SK-N-SH (cell line): ENCODE measurements around the gene PRR36. TPM values are rescaled to one million over a fixed set of nuclear protein-coding genes. Genes with fewer than 3 reads are reported as not detected.

Experiments used
- CTCF ChIA-PET: fragments of 300-600, 350-600 bp; formaldehyde crosslinking; extraction: SDS; loops from one replicate; lab custom pipeline; 2021; lab: Yijun Ruan, JAX
- POLR2A ChIA-PET: fragments of 350-600 bp; sonication (Branson Sonifier 250); formaldehyde crosslinking; extraction: SDS; loops from one replicate; lab custom pipeline; 2020; ENCODE audit warnings: antibody characterized with exemption, inconsistent platforms; lab: Yijun Ruan, JAX
- DNase-seq: peaks from one replicate; pipeline ENCODE4 v3.0.0; 2012
- H2AFZ ChIP-seq: fragments of 200-600 bp; sonication (generic); 2 replicates; pipeline ENCODE4 v1.8.1; 2016; ENCODE audit warnings: antibody characterized with exemption, mild to moderate bottlenecking, low read depth
- H3F3A ChIP-seq: fragments of 200-600 bp; sonication (generic); replicated peaks from 2 replicates; pipeline ENCODE3; 2016; ENCODE audit warnings: antibody characterized with exemption, mild to moderate bottlenecking; ENCODE audit not compliant: insufficient read depth
- H3K27ac ChIP-seq, 2 experiments: fragments of 200-500 bp in 1 of 2; fragments of 200-600 bp in 1 of 2; sonication (Bioruptor generic) in 1 of 2; sonication (generic), shearing (Covaris generic) in 1 of 2; 2 replicates each; pipeline versions ENCODE4 v1.5.1 to v1.6.1; 2014 to 2016; ENCODE audit warnings: low read depth in 2 of 2, inconsistent platforms in 1 of 2, low read length in 1 of 2, mild to moderate bottlenecking in 1 of 2, mixed read lengths in 1 of 2
- H3K27me3 ChIP-seq: fragments of 200-600 bp; sonication (generic), shearing (Covaris generic); 2 replicates; pipeline ENCODE4 v1.6.1; 2016; ENCODE audit warnings: mixed run types; ENCODE audit not compliant: insufficient read depth
- H3K36me3 ChIP-seq, 2 experiments: fragments of 200-500 bp in 1 of 2; fragments of 200-600 bp in 1 of 2; sonication (Bioruptor generic) in 1 of 2; sonication (generic) in 1 of 2; replicated peaks in 1 of 2; 2 replicates each; pipeline versions ENCODE3 to v1.5.1; 2014 to 2016; ENCODE audit warnings: low read length in 1 of 2, mild to moderate bottlenecking in 1 of 2; ENCODE audit not compliant: insufficient read depth in 2 of 2, control insufficient read depth in 1 of 2
- H3K4me1 ChIP-seq, 2 experiments: fragments of 200-500 bp in 1 of 2; fragments of 200-600 bp in 1 of 2; sonication (Bioruptor generic) in 1 of 2; sonication (generic), shearing (Covaris generic) in 1 of 2; 2 replicates each; pipeline versions ENCODE4 v1.5.1 to v1.6.1; 2014 to 2016; ENCODE audit warnings: low read depth in 1 of 2, low read length in 1 of 2, mixed run types in 1 of 2; ENCODE audit not compliant: insufficient read depth in 2 of 2, control insufficient read depth in 1 of 2
- H3K4me2 ChIP-seq: fragments of 200-600 bp; sonication (generic), shearing (Covaris generic); 2 replicates; pipeline ENCODE4 v1.6.1; 2017; ENCODE audit warnings: mixed run types
- H3K4me3 ChIP-seq, 2 experiments: fragments of 200-500 bp in 1 of 2; fragments of 200-600 bp in 1 of 2; sonication (Bioruptor generic) in 1 of 2; sonication (generic), shearing (Covaris generic) in 1 of 2; 2 replicates each; pipeline versions ENCODE4 v1.5.1 to v1.8.1; 2014 to 2016; ENCODE audit warnings: low read depth in 2 of 2, inconsistent platforms in 1 of 2, low read length in 1 of 2, mild to moderate bottlenecking in 1 of 2, mixed read lengths in 1 of 2, moderate library complexity in 1 of 2
- H3K79me2 ChIP-seq: fragments of 200-600 bp; sonication (generic); 2 replicates; pipeline ENCODE4 v1.8.1; 2017; ENCODE audit warnings: mild to moderate bottlenecking; ENCODE audit not compliant: insufficient read depth
- H3K9ac ChIP-seq: fragments of 200-600 bp; sonication (generic); 2 replicates; pipeline ENCODE4 v1.6.1; 2017; ENCODE audit warnings: mixed run types
- H3K9me2 ChIP-seq: fragments of 200-600 bp; sonication (generic); 2 replicates; pipeline ENCODE4 v1.6.1; 2017; ENCODE audit warnings: mixed run types
- H3K9me3 ChIP-seq: fragments of 200-600 bp; sonication (generic); 2 replicates; pipeline ENCODE4 v1.6.1; 2017; ENCODE audit warnings: mixed run types, mild to moderate bottlenecking, moderate library complexity
- H4K20me1 ChIP-seq: fragments of 200-600 bp; sonication (generic); 2 replicates; pipeline ENCODE4 v1.6.1; 2017; ENCODE audit warnings: mild to moderate bottlenecking, mixed run types; ENCODE audit not compliant: insufficient read depth
- CHD2 ChIP-seq: fragments of 150-350 bp; IDR thresholded peaks from 2 replicates; pipeline ENCODE4 v1.6.1; 2018; ENCODE audit warnings: low read length; ENCODE audit not compliant: partially characterized antibody
- ELF1 ChIP-seq: IDR thresholded peaks from 2 replicates; pipeline ENCODE4 v1.4.0; 2012
- EP300 ChIP-seq, 2 experiments: IDR thresholded peaks; 2 replicates each; pipeline versions ENCODE4 v1.4.0 to v1.6.1; 2012; ENCODE audit warnings: borderline replicate concordance in 1 of 2, low read depth in 1 of 2, low read length in 1 of 2
- EZH2phosphoT487 ChIP-seq: fragments of 200-600 bp; sonication (generic); IDR thresholded peaks from 2 replicates; pipeline ENCODE4 v1.6.1; 2017; ENCODE audit warnings: low read depth, mixed run types, mild to moderate bottlenecking, antibody characterized with exemption, moderate library complexity, borderline replicate concordance
- FOSL2 ChIP-seq: IDR thresholded peaks from 2 replicates; pipeline ENCODE4 v1.4.0; 2012; ENCODE audit warnings: low read depth, mild to moderate bottlenecking, moderate library complexity, borderline replicate concordance
- GABPA ChIP-seq: IDR thresholded peaks from 2 replicates; pipeline ENCODE4 v1.4.0; 2012; ENCODE audit warnings: low read depth, mild to moderate bottlenecking
- GATA2 ChIP-seq: sonication (generic); formaldehyde crosslinking; IDR thresholded peaks from 2 replicates; pipeline ENCODE4 v1.5.0; 2020; ENCODE audit warnings: mild to moderate bottlenecking, missing genetic modification reagents
- MXI1 ChIP-seq: IDR thresholded peaks from 2 replicates; pipeline ENCODE4 v1.6.1; 2012; ENCODE audit warnings: mild to moderate bottlenecking, low read depth, low read length, improper control_type of control experiment
- NRF1 ChIP-seq: IDR thresholded peaks from 2 replicates; pipeline ENCODE4 v1.6.1; 2012; ENCODE audit warnings: low read depth, mild to moderate bottlenecking, low read length
- RCOR1 ChIP-seq: fragments of 150-350 bp; IDR thresholded peaks from 2 replicates; pipeline ENCODE4 v1.6.1; 2017; ENCODE audit warnings: antibody characterized with exemption, low read length
- SIN3A ChIP-seq: IDR thresholded peaks from 2 replicates; pipeline ENCODE4 v1.6.1; 2012; ENCODE audit warnings: low read depth, mild to moderate bottlenecking, low read length, moderate library complexity, borderline replicate concordance
- TAF1 ChIP-seq: IDR thresholded peaks from 2 replicates; pipeline ENCODE4 v1.6.1; 2012; ENCODE audit warnings: low read depth, mild to moderate bottlenecking, low read length, moderate library complexity, borderline replicate concordance
- YY1 ChIP-seq: IDR thresholded peaks from 2 replicates; pipeline ENCODE4 v1.4.0; 2012; ENCODE audit warnings: low read depth, mild to moderate bottlenecking
- WGBS: methylation state at CpG from one replicate; pipeline ENCODE4 v1.1.6; 2017; ENCODE audit warnings: low lambda C conversion rate; 5-methylcytosine and 5-hydroxymethylcytosine counted together
- polyA plus RNA-seq, 3 experiments: library from polyadenylated mRNA; depleted of rRNA; stranded (reverse); fragments of >200 nt; gene quantifications; 2 replicates each; pipeline ENCODE4 v1.2.3, GENCODE V29; 2012
- TF ChIP-seq, protein P1 (sequence below): IDR thresholded peaks from 2 replicates; pipeline ENCODE4 v1.4.0; 2012; ENCODE audit warnings: low read depth, borderline replicate concordance
- TF ChIP-seq, protein P2 (sequence below): fragments of 200-600 bp; sonication (generic); IDR thresholded peaks from 2 replicates; pipeline ENCODE4 v1.6.1; 2017; ENCODE audit warnings: antibody characterized with exemption, mild to moderate bottlenecking, moderate library complexity
- TF ChIP-seq, protein P3 (sequence below): fragments of 150-350 bp; IDR thresholded peaks from 2 replicates; pipeline ENCODE4 v1.6.1; 2016; ENCODE audit warnings: mild to moderate bottlenecking, low read depth, low read length
- TF ChIP-seq, protein P4 (sequence below): IDR thresholded peaks from 2 replicates; pipeline ENCODE4 v1.6.1; 2012; ENCODE audit warnings: mild to moderate bottlenecking, low read depth, low read length, moderate library complexity
- TF ChIP-seq, protein P5 (sequence below): IDR thresholded peaks from 2 replicates; pipeline ENCODE4; 2012
- TF ChIP-seq, protein P6 (sequence below): fragments of 150-350 bp; IDR thresholded peaks from 2 replicates; pipeline ENCODE4 v1.6.1; 2017; ENCODE audit warnings: antibody characterized with exemption, low read length, low read depth, borderline replicate concordance
- TF ChIP-seq, protein P7 (sequence below): IDR thresholded peaks from 2 replicates; pipeline ENCODE4 v1.4.0; 2012; ENCODE audit warnings: low read depth

Gene PRR36
- polyA plus RNA-seq, 1 of the 3 experiments (the other 2 are of a cell fraction): 0.18 TPM

DNA sequence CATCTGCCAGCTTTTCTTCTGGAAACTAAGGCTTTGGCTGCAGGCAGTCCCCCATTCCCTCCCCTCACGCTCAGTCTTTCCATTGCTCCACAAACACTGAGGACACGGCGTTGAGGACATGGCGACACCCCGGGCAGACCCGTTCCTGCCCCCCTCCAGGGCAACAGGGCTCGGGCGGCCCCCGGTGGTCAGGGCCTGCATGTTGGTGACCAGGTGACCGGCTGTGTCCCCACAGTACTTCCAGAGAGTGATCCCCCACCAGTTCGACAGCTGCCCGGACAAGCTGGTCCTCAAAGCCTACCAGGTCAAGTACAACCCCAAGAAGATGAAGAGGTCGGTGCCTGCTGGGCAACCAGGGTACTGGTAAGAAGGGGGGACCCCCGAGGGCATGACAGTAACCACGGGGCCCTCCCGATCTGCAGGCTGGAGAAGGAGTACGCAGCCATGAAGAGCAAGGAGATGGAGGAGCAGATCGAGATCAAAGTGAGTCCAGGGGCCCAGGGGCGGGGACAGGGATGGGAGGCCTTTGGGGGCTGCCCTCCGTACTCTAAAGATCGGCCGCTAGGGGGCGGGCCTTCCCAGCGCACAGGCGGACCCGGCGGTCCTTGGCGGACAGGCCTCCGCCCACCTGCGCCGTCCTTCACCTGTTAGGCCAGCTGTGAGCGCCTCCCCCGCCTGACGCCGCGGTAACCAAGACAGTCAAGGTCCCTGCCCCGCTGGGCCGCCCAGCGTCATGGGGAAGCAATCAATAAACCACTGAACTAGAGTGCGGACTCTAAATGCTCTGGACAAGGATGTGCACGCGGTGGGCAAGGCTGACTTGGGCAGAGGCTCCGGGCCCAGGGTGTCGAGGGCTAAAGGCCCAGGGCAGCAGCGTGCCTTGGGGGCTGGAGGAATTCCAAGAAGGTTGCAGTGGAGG, 21.1 kb downstream of the PRR36 start:
- H2AFZ ChIP-seq: no peak overlapping the region
- ChIA-PET POLR2A (no interaction called here), CTCF (interaction anchor here (0.6 to 3.2 kb wide), 36 partner anchors 9 to 403 kb away, joined by 3 to 41 read pairs (median 4); partner anchors contain the start of genes CTXN1, MAP2K7, SNAPC2 and TGFBR3L)
- no peak overlapping the region for H3K27ac ChIP-seq
- DNase-seq: peak; percentile 97
- H3K9me3 ChIP-seq: no peaks in the 10 kb centered on the region
- no peak overlapping the region for H3K4me2 ChIP-seq
- WGBS: 26% methylated on average over 36 of the region's 45 CpGs
- H3K27me3 ChIP-seq: no peaks in the 10 kb centered on the region
- H3K79me2 ChIP-seq: no peaks in the 10 kb centered on the region
- no peak overlapping the region for H3K9ac ChIP-seq
- H3K4me1 ChIP-seq: peaks cover 0 to 14% of the 10 kb centered on the region in 2 experiments; a peak in 1 of 4 replicates
- H3F3A ChIP-seq: no peaks in the 10 kb centered on the region
- no peaks in the 10 kb centered on the region for H3K36me3 ChIP-seq
- no peaks in the 10 kb centered on the region for H4K20me1 ChIP-seq
- peak overlapping the region in 1 of 2 experiments; percentile 17; a peak in 1 of 4 replicates for H3K4me3 ChIP-seq
- H3K9me2 ChIP-seq: no peaks in the 10 kb centered on the region
- no peak for TF ChIP-seq GABPA
- no peak for TF ChIP-seq ELF1
- TF ChIP-seq, protein P1, sequence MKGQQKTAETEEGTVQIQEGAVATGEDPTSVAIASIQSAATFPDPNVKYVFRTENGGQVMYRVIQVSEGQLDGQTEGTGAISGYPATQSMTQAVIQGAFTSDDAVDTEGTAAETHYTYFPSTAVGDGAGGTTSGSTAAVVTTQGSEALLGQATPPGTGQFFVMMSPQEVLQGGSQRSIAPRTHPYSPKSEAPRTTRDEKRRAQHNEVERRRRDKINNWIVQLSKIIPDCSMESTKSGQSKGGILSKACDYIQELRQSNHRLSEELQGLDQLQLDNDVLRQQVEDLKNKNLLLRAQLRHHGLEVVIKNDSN: no peak
- TF ChIP-seq, protein P2, sequence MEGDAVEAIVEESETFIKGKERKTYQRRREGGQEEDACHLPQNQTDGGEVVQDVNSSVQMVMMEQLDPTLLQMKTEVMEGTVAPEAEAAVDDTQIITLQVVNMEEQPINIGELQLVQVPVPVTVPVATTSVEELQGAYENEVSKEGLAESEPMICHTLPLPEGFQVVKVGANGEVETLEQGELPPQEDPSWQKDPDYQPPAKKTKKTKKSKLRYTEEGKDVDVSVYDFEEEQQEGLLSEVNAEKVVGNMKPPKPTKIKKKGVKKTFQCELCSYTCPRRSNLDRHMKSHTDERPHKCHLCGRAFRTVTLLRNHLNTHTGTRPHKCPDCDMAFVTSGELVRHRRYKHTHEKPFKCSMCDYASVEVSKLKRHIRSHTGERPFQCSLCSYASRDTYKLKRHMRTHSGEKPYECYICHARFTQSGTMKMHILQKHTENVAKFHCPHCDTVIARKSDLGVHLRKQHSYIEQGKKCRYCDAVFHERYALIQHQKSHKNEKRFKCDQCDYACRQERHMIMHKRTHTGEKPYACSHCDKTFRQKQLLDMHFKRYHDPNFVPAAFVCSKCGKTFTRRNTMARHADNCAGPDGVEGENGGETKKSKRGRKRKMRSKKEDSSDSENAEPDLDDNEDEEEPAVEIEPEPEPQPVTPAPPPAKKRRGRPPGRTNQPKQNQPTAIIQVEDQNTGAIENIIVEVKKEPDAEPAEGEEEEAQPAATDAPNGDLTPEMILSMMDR: peak; percentile 82
- TF ChIP-seq, protein P3, sequence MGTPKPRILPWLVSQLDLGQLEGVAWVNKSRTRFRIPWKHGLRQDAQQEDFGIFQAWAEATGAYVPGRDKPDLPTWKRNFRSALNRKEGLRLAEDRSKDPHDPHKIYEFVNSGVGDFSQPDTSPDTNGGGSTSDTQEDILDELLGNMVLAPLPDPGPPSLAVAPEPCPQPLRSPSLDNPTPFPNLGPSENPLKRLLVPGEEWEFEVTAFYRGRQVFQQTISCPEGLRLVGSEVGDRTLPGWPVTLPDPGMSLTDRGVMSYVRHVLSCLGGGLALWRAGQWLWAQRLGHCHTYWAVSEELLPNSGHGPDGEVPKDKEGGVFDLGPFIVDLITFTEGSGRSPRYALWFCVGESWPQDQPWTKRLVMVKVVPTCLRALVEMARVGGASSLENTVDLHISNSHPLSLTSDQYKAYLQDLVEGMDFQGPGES: no peak
- TF ChIP-seq SIN3A: no peak
- TF ChIP-seq, protein P4, sequence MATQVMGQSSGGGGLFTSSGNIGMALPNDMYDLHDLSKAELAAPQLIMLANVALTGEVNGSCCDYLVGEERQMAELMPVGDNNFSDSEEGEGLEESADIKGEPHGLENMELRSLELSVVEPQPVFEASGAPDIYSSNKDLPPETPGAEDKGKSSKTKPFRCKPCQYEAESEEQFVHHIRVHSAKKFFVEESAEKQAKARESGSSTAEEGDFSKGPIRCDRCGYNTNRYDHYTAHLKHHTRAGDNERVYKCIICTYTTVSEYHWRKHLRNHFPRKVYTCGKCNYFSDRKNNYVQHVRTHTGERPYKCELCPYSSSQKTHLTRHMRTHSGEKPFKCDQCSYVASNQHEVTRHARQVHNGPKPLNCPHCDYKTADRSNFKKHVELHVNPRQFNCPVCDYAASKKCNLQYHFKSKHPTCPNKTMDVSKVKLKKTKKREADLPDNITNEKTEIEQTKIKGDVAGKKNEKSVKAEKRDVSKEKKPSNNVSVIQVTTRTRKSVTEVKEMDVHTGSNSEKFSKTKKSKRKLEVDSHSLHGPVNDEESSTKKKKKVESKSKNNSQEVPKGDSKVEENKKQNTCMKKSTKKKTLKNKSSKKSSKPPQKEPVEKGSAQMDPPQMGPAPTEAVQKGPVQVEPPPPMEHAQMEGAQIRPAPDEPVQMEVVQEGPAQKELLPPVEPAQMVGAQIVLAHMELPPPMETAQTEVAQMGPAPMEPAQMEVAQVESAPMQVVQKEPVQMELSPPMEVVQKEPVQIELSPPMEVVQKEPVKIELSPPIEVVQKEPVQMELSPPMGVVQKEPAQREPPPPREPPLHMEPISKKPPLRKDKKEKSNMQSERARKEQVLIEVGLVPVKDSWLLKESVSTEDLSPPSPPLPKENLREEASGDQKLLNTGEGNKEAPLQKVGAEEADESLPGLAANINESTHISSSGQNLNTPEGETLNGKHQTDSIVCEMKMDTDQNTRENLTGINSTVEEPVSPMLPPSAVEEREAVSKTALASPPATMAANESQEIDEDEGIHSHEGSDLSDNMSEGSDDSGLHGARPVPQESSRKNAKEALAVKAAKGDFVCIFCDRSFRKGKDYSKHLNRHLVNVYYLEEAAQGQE: no peak
- TF ChIP-seq, protein P5, sequence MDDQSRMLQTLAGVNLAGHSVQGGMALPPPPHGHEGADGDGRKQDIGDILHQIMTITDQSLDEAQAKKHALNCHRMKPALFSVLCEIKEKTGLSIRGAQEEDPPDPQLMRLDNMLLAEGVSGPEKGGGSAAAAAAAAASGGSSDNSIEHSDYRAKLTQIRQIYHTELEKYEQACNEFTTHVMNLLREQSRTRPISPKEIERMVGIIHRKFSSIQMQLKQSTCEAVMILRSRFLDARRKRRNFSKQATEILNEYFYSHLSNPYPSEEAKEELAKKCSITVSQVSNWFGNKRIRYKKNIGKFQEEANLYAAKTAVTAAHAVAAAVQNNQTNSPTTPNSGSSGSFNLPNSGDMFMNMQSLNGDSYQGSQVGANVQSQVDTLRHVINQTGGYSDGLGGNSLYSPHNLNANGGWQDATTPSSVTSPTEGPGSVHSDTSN: no peak
- TF ChIP-seq, protein P6, sequence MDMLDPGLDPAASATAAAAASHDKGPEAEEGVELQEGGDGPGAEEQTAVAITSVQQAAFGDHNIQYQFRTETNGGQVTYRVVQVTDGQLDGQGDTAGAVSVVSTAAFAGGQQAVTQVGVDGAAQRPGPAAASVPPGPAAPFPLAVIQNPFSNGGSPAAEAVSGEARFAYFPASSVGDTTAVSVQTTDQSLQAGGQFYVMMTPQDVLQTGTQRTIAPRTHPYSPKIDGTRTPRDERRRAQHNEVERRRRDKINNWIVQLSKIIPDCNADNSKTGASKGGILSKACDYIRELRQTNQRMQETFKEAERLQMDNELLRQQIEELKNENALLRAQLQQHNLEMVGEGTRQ: no peak
- TF ChIP-seq FOSL2: no peak
- TF ChIP-seq EZH2phosphoT487: no peak
- TF ChIP-seq RCOR1: no peak
- TF ChIP-seq, protein P7, sequence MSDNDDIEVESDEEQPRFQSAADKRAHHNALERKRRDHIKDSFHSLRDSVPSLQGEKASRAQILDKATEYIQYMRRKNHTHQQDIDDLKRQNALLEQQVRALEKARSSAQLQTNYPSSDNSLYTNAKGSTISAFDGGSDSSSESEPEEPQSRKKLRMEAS: no peak
- no peak for TF ChIP-seq TAF1
- TF ChIP-seq MXI1: no peak
- no peak for TF ChIP-seq EP300 (IDR thresholded peaks at IDR 0.05; ENCODE audit: borderline replicate concordance in 1 of 2, low read depth in 1 of 2, low read length in 1 of 2)
- no peak for TF ChIP-seq GATA2 (CRISPR knock-in tag)
- TF ChIP-seq CHD2: no peak
- no peak for TF ChIP-seq NRF1
- no peak for TF ChIP-seq YY1
